SKM-1 treated with dmso at 0.1 percent for 144 hours (cell line): ENCODE measurements around the gene UBR2.
"Not testable (repeated sequence)": the region's sequence is repeated elsewhere in the genome, so short reads cannot be mapped to it uniquely, and the experiment has no call there.

Experiments
- DNase-seq: peaks from one replicate; lab custom pipeline; 2025; ENCODE audit not compliant: unreplicated experiment; lab: John Stamatoyannopoulos, UW

UBR2 gene

DNA sequence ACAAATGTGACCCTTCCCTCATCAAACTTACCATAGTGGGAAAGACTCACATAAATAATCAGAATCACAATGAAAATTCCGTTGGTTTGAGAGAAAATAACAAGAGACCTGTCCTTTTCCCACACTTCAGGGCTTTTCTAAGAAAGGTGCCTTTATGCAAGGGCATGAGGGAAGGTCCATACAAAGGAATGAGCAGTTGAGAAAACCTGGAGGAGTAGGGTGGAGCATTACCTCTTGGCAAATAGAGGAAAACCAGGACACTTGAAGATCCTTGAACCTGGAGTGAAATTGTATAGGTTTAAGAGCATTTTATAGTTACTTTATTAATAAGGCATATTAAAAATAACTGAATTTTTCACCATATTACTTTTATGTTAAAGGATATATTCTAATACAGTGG lies 54.3 kb downstream of the UBR2 start:
- no peak for DNase-seq

DNA sequence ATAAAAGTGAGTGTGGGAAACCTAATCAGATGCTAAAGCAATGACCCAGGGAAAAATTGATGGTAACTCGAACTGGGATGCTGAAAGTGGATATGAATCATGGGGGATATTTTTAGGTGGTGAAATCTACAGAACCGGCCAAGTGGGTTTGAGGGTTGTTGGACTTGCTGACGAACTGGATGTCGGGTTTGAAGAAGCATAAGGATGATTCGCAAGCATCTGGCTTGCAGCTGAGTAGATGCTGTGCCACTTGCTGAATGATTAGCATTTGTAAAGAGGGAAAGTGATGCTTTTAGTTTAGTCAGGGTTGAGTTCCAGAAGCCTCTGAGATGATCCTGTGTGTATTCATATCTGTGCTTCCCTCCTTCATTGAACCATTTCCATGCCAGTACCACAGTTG lies 54.9 kb downstream of the UBR2 start:
- no peak for DNase-seq

- no peak for DNase-seq
These were observed 56.1 kb downstream of the UBR2 start for GRCh38 chr6:42619963-42620362.

DNA sequence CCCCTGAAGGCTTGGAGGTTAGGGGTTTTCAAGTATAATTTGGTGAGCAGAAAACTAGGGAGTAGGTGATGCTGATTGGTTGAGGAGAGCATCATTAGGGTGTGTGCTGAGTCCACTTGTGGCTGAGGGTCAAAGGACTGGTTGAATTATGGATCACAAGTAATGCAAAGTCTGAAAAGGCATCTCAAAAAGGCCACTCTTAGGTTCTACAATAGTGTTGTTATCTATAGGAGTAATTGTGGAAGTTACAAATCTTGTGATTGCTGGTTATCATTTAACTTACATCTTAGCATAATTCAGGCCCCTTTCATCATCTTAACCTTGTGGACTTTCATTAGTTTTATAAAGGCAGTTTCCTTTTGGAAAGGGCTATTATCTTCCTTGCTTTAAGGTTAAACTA lies 60.8 kb downstream of the UBR2 start:
- DNase-seq, result no peak

DNA sequence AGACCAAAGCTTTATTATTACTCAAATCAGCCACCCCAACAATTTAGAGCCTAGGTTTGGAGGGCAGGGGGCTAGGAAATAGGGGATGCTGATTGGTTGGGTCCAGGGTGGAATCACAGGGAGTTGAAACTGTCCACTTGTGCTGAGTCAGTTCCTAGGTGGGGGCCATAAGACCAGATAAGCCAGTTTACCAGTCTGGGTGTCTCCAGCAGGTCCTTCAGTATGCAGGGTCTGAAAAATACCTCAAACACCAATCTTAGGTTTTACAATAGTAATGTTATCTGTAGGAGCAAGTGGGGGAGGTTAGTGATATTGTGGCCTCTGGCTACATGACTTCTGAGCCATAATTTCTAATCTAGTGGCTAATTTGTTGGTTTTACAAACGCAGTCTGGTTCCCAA lies 63.2 kb downstream of the UBR2 start:
- no peak for DNase-seq

GRCh38 chr6:42627674-42628073 lies 63.8 kb downstream of the UBR2 start:
- no peak for DNase-seq

DNA sequence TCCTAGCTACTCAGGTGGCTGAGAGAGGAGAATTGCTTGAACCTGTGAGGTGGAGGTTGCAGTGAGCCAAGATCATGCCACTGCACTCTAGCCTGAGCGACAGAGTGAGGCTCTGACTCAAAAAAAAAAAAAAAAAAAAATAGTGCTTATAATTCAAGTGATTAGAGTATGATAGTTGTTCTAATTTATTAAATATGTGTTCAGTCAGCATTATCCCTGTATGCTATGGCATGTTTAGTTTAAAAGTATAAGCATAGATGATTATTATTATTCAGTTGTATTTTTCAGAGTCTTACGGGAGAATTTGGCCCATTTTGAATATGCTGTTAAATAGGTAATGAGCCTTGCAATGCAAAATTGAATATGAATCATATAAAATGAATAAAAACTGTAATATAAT lies 64.8 kb downstream of the UBR2 start:
- no peak for DNase-seq

DNA sequence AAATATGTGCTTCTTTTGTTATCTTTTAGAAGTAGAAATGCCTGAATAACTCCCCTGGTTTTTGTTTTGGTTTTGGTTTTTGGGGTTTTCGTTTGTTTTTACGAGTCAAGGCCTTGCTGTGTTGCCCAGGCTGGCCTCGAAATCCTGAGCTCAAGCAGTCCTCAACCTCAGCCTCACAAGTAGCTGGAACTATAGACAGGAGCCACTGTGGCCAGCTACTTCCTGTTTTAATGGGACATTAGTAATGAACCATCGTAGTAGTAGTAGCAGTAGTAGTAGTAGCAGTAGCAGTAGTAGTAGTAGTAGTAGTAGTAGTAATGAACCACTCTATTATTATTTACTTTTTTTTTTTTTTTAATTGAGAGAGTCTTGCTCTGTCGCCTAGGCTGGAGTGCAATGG lies 66.0 kb downstream of the UBR2 start:
- no peak for DNase-seq

DNA sequence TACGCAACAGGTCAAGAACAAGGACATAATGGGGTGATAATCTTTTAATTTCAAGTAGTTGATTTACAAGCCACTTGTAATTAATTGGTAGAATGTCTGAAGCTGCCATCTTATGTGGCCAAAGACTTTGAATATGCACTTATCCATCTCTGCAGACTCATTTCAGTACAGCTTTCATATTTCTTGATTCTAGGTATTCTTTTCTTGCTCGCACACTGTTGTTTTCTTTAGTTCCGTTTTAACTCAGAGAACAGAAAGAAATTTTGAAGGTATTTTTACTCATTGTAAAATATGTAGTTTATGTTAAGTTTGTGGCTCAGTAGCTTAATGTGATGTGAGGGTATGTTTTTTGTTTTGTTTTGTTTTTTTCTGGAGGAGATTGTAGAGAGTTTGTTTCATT lies 73.9 kb downstream of the UBR2 start:
- no peak for DNase-seq

GRCh38 chr6:42642794-42643193 lies 79.0 kb downstream of the UBR2 start:
- no peak for DNase-seq

GRCh38 chr6:42644211-42644610 lies 80.4 kb downstream of the UBR2 start:
- DNase-seq, result no peak

DNA sequence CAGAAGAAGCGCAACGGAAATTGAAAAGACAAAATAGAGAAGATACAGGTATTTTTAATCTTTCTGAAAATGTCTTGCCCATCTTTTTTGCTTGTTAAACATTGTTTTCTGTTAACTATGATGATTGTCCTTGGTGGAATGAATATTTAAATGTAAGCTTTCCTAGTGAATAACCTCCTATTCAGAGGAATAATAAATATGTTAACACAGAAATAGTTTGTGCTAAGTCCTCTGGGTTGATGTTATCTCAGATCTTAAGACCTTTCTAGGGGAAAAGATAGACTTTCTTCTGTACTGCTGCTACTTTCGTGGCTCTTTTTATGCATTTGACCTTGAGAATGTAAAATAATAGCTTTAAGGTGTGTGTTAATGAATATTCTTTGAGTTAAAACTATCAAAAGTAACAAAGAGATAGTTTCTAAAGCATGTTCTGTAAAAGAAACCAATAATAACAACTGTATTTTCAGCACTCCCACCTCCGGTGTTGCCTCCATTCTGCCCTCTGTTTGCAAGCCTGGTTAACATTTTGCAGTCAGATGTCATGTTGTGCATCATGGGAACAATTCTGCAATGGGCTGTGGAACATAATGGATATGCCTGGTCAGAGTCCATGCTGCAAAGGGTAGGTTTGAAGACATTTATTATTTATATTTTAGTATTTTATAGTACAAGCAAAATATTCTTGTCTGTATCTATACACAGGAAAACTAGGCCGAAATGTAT lies 88.4 kb downstream of the UBR2 start:
- DNase-seq, result no peak

DNA sequence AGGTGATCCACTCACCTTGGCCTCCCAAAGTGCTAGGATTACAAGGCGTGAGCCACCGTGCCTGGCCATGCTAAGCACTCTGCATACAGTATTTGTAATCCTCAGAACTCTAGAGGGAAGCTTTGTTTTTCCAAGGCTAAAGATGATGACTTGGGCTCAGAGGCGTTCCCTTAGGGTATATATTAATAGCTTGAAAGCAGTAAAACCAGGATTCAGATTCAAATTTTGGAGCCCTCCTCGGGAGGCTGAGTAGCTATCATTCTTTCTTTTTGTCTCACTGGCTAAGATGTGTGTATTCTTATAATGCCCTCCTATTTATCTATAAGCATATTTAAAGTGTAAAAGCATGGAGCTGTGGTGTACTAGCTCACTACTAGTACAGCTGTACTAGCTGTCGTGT lies 90.0 kb downstream of the UBR2 start:
- no peak for DNase-seq

- no peak for DNase-seq
These were observed 96.0 kb downstream of the UBR2 start for GRCh38 chr6:42659806-42660205.

DNA sequence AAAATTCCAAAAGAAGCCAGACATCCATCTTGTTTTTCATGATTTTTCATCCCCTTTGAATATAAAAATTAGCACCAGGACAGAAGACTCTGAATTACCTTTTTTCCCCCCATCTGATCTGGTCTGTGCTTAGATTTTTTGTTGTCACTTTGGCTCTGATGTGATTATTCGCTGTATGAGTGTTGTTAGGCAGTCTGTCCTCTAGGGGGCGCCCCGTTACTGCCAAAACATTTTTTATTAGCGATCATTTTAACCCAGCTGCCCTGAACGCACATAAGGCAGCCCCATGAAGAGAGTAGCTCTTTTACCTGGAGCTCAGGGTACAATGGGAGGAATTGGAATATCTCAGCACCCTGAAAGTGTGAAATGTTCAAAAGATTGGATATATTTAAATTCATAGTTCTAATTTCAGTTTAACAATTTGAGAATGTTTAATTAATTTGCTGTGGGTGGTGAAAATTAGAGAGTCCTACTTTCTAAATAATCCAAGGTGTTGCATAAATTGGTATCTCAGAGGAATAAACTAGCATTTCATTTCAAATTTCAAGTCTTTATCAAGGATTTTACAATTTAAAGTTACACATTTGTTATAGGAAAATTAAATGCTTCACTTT lies 97.8 kb downstream of the UBR2 start:
- DNase-seq, result peak; percentile 62

DNA sequence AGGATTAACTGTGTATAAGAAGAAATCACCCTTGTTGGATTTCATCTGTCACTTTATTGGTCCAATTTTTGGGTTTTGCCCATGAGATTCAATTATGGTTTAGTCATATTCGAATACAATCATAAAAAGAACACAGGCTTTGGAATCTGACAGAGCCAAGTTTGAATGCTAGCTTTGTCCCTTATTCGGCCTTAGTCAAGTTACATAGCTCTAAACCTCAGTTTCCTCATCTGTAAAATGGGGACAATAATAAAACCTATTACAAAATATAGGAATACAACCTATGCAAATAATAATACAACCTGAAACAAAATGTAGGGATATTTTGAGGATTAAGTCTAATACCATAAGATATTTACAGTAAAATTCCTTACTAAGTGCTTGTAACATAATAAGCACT lies 100.9 kb downstream of the UBR2 start:
- DNase-seq, result no peak

GRCh38 chr6:42674368-42674767 lies 110.5 kb downstream of the UBR2 start:
- not testable (repeated sequence) for DNase-seq

DNA sequence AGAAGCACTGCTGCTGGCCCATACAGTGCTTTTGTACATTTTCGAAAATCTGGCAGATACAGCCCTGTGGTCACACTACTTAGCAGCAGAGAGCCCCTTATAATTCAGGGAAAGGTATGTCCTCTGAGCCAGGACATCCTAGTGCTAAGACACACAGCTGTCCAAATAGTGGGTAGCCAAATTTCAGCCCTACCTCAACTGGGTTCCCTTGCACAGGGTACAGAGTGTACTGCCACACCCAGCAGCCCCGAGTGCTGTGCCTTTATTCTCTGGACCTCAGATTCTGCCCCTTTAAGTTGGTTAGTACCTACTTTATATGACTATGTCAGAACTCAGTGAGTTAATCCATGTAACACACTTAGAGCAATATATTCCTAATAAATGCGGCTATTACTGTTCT lies 111.0 kb downstream of the UBR2 start:
- DNase-seq, result no peak

DNA sequence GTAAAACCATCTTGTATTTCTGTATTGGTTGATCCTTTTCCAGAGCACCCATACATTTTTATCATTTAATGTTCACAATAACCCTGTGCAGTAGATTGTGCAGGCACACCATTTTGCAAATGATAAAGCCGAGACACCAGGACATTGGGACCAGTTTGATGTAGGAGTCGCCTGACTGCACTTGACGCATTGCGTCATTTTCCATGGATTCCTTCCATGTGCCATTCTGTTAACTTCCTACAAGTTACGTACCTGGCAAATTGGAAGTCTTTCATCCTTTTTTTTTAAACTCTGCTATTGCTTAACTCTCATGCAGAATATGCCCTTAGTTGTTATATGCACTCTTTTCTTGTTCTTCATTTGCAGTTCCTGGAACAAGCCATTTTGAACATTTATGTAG lies 115.5 kb downstream of the UBR2 start:
- DNase-seq, result no peak

DNA sequence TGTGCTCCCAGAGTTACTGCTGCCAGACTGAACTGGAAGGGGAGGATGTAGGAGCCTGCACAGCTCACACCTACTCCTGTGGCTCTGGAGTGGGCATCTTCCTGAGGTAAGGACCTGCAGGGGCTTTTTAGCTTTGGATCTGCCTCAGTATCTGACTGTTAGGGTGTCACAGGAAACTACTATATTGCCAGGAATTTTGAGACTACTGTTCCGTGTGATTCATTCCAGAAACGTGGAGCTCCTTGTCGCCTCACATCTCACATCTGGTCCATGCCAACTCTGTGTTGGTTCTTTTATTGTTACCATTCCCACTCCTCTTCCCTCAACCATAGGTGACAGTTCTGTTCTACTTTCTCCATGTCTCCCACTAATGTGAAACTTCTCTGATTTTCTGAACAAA lies 124.5 kb downstream of the UBR2 start:
- no peak for DNase-seq

GRCh38 chr6:42689371-42689770 lies 125.5 kb downstream of the UBR2 start:
- no peak for DNase-seq

DNA sequence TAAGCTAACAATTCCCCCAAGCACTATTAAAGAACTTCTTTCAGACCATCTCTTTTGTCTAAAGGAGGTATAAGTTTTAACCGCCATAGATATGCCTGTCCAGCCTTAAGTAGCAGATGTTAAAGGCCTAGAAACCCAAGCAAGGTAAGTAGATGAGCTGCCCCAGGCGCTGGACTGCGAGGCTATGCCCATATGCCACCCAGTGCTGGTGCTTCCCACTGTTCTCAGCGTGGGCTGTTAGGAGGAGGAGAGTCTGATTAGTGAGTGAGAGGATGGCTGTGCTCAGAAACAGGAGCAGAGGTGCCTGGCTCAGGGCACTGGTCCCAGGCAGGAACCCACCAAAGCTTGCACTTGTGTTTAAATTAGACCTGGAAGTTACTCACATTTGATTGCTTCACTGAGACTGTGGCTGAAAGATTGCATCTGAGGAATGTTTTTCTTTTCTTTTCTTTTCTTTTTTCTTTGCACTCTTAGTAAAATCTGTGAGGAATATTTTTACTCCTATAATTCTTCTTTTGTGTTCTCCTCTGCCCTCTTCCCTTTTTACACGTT lies 126.4 kb downstream of the UBR2 start:
- no peak for DNase-seq

DNA sequence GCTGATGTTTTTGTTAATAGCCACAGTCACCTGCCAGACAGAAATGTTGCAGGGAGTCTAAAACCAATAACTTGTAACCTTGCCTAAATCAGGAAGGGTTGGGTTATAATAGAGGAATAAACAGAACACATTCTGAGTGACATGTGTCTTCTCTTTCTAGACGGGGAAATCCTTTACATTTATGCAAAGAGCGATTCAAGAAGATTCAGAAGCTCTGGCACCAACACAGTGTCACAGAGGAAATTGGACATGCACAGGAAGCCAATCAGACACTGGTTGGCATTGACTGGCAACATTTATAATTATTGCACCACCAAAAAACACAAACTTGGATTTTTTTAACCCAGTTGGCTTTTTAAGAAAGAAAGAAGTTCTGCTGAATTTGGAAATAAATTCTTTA lies 127.0 kb downstream of the UBR2 start:
- no peak for DNase-seq
